Small intestine (tissue), 7 donors: ENCODE results near the gene CD247. TPM values are rescaled to one million over a fixed set of nuclear protein-coding genes. Genes with fewer than 3 reads are reported as not detected.

Source experiments
- DNase-seq, 2 donors: peaks; one replicate each; pipeline versions ENCODE4 v3.0.0 to v3.0.0-alpha.2; 2013
- FAIRE-seq: peaks from 2 replicates; lab custom pipeline; 2012; peaks lifted over from hg19 to GRCh38; lab: Jason Lieb, UNC
- H3K27ac ChIP-seq, 3 donors: one replicate each; pipeline ENCODE4 v1.5.1; 2013; ENCODE audit warnings: low read length in 2 of 3, mild to moderate bottlenecking in 2 of 3, control low read depth in 1 of 3, inconsistent platforms in 1 of 3, low read depth in 1 of 3, moderate library complexity in 1 of 3
- H3K27me3 ChIP-seq, 3 donors: one replicate each; pipeline ENCODE4 v1.6.1; 2013; ENCODE audit warnings: low read length in 3 of 3, inconsistent platforms in 1 of 3; ENCODE audit not compliant: control insufficient read depth in 3 of 3, insufficient read depth in 3 of 3
- H3K36me3 ChIP-seq, 3 donors: one replicate each; pipeline ENCODE4 v1.6.1; 2013; ENCODE audit warnings: low read length in 3 of 3, inconsistent platforms in 1 of 3, low read depth in 1 of 3, mild to moderate bottlenecking in 1 of 3, moderate library complexity in 1 of 3; ENCODE audit not compliant: control insufficient read depth in 3 of 3, insufficient read depth in 2 of 3
- H3K4me1 ChIP-seq, 3 donors: one replicate each; pipeline ENCODE4 v1.6.1; 2013; ENCODE audit warnings: low read length in 2 of 3, inconsistent platforms in 1 of 3, low read depth in 1 of 3, mild to moderate bottlenecking in 1 of 3, moderate library complexity in 1 of 3; ENCODE audit not compliant: control insufficient read depth in 3 of 3, insufficient read depth in 2 of 3
- H3K4me3 ChIP-seq, 3 donors: one replicate each; pipeline ENCODE4 v1.5.1; 2013; ENCODE audit warnings: low read length in 3 of 3, control low read depth in 1 of 3, inconsistent platforms in 1 of 3, low read depth in 1 of 3, mild to moderate bottlenecking in 1 of 3, moderate library complexity in 1 of 3
- H3K9me3 ChIP-seq, 2 donors: one replicate each; pipeline ENCODE4 v1.6.1; 2013; ENCODE audit warnings: low read depth in 1 of 2, low read length in 1 of 2; ENCODE audit not compliant: control insufficient read depth in 2 of 2, insufficient read depth in 1 of 2
- WGBS, 3 donors: extraction: QIAGEN DNeasy Blood & Tissue Kit; methylation state at CpG; one replicate each; pipeline ENCODE4 v1.1.7; 2013; 5-methylcytosine and 5-hydroxymethylcytosine counted together
- polyA plus RNA-seq, 4 donors: library from polyadenylated mRNA; stranded (reverse) in 3 of 4; unstranded in 1 of 4; fragments of 200-250 nt in 3 of 4; fragments of 120-200 nt in 1 of 4; gene quantifications; one replicate each; pipeline versions ENCODE4 v1.2.1 to v1.2.3, GENCODE V29; 2013
- donor health status: healthy with polysubstance abuse.
- donor health status: control.
- donor health status: control.
- donor health status: Bipolar disorder and iron deficiency.
- donor health status: healthy.

Gene CD247
- polyA plus RNA-seq, 4 donors: 0.45 to 5.0 (median 3.2) TPM

GRCh38 chr1:167462341-167462740, 56.0 kb downstream of the CD247 start:
- Histone ChIP-seq H3K4me1 (peaks cover 0 to 5% (median 0%) of the 10 kb centered on the region in 3 donors), H3K27ac (no peak overlapping the region), H3K4me3 (no peak overlapping the region), H3K9me3 (no peaks in the 10 kb centered on the region), H3K27me3 (peaks cover 0 to 6% (median 0%) of the 10 kb centered on the region in 3 donors), H3K36me3 (no peaks in the 10 kb centered on the region)
- 87 to 92% (median 90%) methylated on average over 7 to 8 of the region's 8 CpGs for WGBS, 3 donors
- DNase-seq (no peak), FAIRE-seq (no peak)

GRCh38 chr1:167460836-167461235, 57.5 kb downstream of the CD247 start:
- WGBS, 3 donors: 88 to 98% (median 88%) methylated on average over 14 of the region's 14 CpGs
- FAIRE-seq: no peak
- no peak for DNase-seq
- H3K4me3 ChIP-seq: no peak overlapping the region
- H3K27ac ChIP-seq: no peak overlapping the region
- no peaks in the 10 kb centered on the region for H3K36me3 ChIP-seq
- H3K4me1 ChIP-seq: no peaks in the 10 kb centered on the region
- peaks cover 0 to 11% (median 0%) of the 10 kb centered on the region in 3 donors for H3K27me3 ChIP-seq
- no peaks in the 10 kb centered on the region for H3K9me3 ChIP-seq

GRCh38 chr1:167457936-167458584, 60.3 kb downstream of the CD247 start:
- FAIRE-seq: no peak
- H3K4me1 ChIP-seq: peaks cover 0 to 6% (median 0%) of the 10 kb centered on the region in 3 donors
- 73 to 80% (median 77%) methylated on average over 11 of the region's 11 CpGs for WGBS, 3 donors

GRCh38 chr1:167456926-167457325, 61.4 kb downstream of the CD247 start:
- Histone ChIP-seq H3K9me3 (no peaks in the 10 kb centered on the region), H3K4me3 (no peak overlapping the region), H3K4me1 (peaks cover 0 to 6% (median 0%) of the 10 kb centered on the region in 3 donors), H3K36me3 (no peaks in the 10 kb centered on the region), H3K27ac (no peak overlapping the region), H3K27me3 (peaks cover 0 to 10% (median 0%) of the 10 kb centered on the region in 3 donors)
- FAIRE-seq (no peak), DNase-seq (no peak)
- WGBS, 3 donors: 87 to 92% (median 90%) methylated on average over 8 of the region's 8 CpGs

More at GRCh38 chr1:167457936-167458584, 60.3 kb downstream of the CD247 start:
- DNase-seq: no peak
- no peaks in the 10 kb centered on the region for H3K9me3 ChIP-seq
- H3K27ac ChIP-seq: no peak overlapping the region
- H3K27me3 ChIP-seq: peaks cover 0 to 13% (median 0%) of the 10 kb centered on the region in 3 donors
- no peaks in the 10 kb centered on the region for H3K36me3 ChIP-seq
- H3K4me3 ChIP-seq: no peak overlapping the region

- no peak overlapping the region for H3K27ac ChIP-seq
- 79 to 85% (median 82%) methylated on average over 5 of the region's 5 CpGs for WGBS, 3 donors
- FAIRE-seq (no peak), DNase-seq (no peak)
- peaks cover 0 to 10% (median 0%) of the 10 kb centered on the region in 3 donors for H3K27me3 ChIP-seq
- no peaks in the 10 kb centered on the region for H3K9me3 ChIP-seq
- no peaks in the 10 kb centered on the region for H3K36me3 ChIP-seq
- peaks cover 0 to 6% (median 0%) of the 10 kb centered on the region in 3 donors for H3K4me1 ChIP-seq
- no peak overlapping the region for H3K4me3 ChIP-seq
These were observed 61.8 kb downstream of the CD247 start for GRCh38 chr1:167456524-167456923.

GRCh38 chr1:167455786-167456446, 62.4 kb downstream of the CD247 start:
- no peaks in the 10 kb centered on the region for H3K36me3 ChIP-seq
- DNase-seq (peak; percentile 34 to 46), FAIRE-seq (no peak)
- H3K4me1 ChIP-seq: peaks cover 0 to 6% (median 0%) of the 10 kb centered on the region in 3 donors
- H3K4me3 ChIP-seq: peak overlapping the region; percentile 65 to 75 (median 75)
- peaks cover 0 to 10% (median 0%) of the 10 kb centered on the region in 3 donors for H3K27me3 ChIP-seq
- WGBS, 3 donors: 1 to 2% (median 1%) methylated on average over 22 to 23 of the region's 23 CpGs
- H3K9me3 ChIP-seq: no peaks in the 10 kb centered on the region
- H3K27ac ChIP-seq: peak overlapping the region; percentile 14 to 79 (median 23)

GRCh38 chr1:167454894-167455785, 63.2 kb downstream of the CD247 start:
- Histone ChIP-seq H3K27ac (peak overlapping the region; percentile 35 to 79 (median 55)), H3K27me3 (peaks cover 0 to 10% (median 0%) of the 10 kb centered on the region in 3 donors), H3K4me1 (peaks cover 0 to 6% (median 0%) of the 10 kb centered on the region in 3 donors), H3K36me3 (no peaks in the 10 kb centered on the region), H3K9me3 (no peaks in the 10 kb centered on the region), H3K4me3 (peak overlapping the region; percentile 65 to 75 (median 75))
- DNase-seq: peak; percentile 50 to 78
- WGBS, 3 donors: 0 to 1% (median 0%) methylated on average over 73 to 85 of the region's 85 CpGs
- FAIRE-seq: no peak
